ENCODE data around the gene TTC1.

DNA sequence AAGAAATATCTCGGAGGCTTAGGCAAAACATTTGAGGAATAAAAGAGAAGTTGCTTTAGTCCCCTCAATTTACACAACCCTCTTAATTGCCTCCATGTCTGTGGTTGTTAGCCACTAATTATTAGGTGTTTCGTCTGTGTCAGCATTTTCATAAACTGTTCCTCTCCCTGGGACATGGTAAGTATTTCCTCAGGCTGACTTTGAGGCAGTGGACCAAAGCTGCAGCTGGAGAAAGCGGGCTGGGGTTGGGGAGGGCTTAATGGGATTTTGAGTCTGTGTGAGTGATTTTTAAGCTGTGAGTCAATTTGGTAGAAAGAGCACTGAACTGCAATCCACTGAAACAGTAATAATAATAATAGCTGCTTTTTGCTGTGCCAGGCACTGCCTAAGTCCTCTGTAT, 13.0 kb upstream of the TTC1 start:
- TF ChIP-seq, protein P1, sequence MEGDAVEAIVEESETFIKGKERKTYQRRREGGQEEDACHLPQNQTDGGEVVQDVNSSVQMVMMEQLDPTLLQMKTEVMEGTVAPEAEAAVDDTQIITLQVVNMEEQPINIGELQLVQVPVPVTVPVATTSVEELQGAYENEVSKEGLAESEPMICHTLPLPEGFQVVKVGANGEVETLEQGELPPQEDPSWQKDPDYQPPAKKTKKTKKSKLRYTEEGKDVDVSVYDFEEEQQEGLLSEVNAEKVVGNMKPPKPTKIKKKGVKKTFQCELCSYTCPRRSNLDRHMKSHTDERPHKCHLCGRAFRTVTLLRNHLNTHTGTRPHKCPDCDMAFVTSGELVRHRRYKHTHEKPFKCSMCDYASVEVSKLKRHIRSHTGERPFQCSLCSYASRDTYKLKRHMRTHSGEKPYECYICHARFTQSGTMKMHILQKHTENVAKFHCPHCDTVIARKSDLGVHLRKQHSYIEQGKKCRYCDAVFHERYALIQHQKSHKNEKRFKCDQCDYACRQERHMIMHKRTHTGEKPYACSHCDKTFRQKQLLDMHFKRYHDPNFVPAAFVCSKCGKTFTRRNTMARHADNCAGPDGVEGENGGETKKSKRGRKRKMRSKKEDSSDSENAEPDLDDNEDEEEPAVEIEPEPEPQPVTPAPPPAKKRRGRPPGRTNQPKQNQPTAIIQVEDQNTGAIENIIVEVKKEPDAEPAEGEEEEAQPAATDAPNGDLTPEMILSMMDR (IDR thresholded peaks at IDR 0.05) = no peak
- TF ChIP-seq POLR2AphosphoS5 (IDR thresholded peaks at IDR 0.05; ENCODE audit: low read depth, low read length) (no peak), SIN3A (IDR thresholded peaks at IDR 0.05; ENCODE audit: borderline replicate concordance, insufficient read depth, low read depth, low read length) (no peak), TCF7L2 (IDR thresholded peaks at IDR 0.05; ENCODE audit: low read depth, low read length) (no peak)
- TF ChIP-seq, protein P2, sequence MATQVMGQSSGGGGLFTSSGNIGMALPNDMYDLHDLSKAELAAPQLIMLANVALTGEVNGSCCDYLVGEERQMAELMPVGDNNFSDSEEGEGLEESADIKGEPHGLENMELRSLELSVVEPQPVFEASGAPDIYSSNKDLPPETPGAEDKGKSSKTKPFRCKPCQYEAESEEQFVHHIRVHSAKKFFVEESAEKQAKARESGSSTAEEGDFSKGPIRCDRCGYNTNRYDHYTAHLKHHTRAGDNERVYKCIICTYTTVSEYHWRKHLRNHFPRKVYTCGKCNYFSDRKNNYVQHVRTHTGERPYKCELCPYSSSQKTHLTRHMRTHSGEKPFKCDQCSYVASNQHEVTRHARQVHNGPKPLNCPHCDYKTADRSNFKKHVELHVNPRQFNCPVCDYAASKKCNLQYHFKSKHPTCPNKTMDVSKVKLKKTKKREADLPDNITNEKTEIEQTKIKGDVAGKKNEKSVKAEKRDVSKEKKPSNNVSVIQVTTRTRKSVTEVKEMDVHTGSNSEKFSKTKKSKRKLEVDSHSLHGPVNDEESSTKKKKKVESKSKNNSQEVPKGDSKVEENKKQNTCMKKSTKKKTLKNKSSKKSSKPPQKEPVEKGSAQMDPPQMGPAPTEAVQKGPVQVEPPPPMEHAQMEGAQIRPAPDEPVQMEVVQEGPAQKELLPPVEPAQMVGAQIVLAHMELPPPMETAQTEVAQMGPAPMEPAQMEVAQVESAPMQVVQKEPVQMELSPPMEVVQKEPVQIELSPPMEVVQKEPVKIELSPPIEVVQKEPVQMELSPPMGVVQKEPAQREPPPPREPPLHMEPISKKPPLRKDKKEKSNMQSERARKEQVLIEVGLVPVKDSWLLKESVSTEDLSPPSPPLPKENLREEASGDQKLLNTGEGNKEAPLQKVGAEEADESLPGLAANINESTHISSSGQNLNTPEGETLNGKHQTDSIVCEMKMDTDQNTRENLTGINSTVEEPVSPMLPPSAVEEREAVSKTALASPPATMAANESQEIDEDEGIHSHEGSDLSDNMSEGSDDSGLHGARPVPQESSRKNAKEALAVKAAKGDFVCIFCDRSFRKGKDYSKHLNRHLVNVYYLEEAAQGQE (IDR thresholded peaks at IDR 0.05; ENCODE audit: insufficient read depth in 1 of 2, low read depth in 2 of 2, low read length in 1 of 2) = no peak

Data from Panc1 (cell line).